K562 (cell line): ENCODE data around the gene SLC16A13.

Experiments
- HDAC2 ChIP-seq: fragments of 450-650 bp; IDR thresholded peaks from 2 replicates; pipeline ENCODE4 v1.6.1; 2016; ENCODE audit warnings: mild to moderate bottlenecking
- NFIC ChIP-seq: fragments of 450-650 bp; IDR thresholded peaks from 2 replicates; pipeline ENCODE4 v1.6.1; 2017; ENCODE audit warnings: mild to moderate bottlenecking, inconsistent platforms
- POLR2AphosphoS5 ChIP-seq: IDR thresholded peaks from 2 replicates; pipeline ENCODE4 v1.6.1; 2011; ENCODE audit warnings: mild to moderate bottlenecking, low read depth, low read length, moderate library complexity; ENCODE audit not compliant: control insufficient read depth, insufficient read depth
- PRMT5 ChIP-seq: sonication (generic); formaldehyde crosslinking; IDR thresholded peaks from 2 replicates; pipeline ENCODE4 v1.5.0; 2020; ENCODE audit warnings: missing genetic modification reagents
- RNF2 ChIP-seq: sonication (generic); IDR thresholded peaks from 2 replicates; pipeline ENCODE4 v1.6.1; 2016
- SUPT5H ChIP-seq: fragments of 450-650 bp; IDR thresholded peaks from 2 replicates; pipeline ENCODE4 v1.6.1; 2016
- TF ChIP-seq, protein P1 (sequence below), 3 experiments: IDR thresholded peaks in 2 of 3; conservative IDR thresholded peaks in 1 of 3; 2 replicates each; pipeline ENCODE4 v1.5.1; 2011 to 2012; ENCODE audit warnings: low read length in 3 of 3, mild to moderate bottlenecking in 3 of 3, control low read depth in 2 of 3, improper control_type of control experiment in 1 of 3, inconsistent platforms in 1 of 3, low read depth in 1 of 3, mixed read lengths in 1 of 3, moderate library complexity in 1 of 3; ENCODE audit not compliant: insufficient read depth in 2 of 3

DNA sequence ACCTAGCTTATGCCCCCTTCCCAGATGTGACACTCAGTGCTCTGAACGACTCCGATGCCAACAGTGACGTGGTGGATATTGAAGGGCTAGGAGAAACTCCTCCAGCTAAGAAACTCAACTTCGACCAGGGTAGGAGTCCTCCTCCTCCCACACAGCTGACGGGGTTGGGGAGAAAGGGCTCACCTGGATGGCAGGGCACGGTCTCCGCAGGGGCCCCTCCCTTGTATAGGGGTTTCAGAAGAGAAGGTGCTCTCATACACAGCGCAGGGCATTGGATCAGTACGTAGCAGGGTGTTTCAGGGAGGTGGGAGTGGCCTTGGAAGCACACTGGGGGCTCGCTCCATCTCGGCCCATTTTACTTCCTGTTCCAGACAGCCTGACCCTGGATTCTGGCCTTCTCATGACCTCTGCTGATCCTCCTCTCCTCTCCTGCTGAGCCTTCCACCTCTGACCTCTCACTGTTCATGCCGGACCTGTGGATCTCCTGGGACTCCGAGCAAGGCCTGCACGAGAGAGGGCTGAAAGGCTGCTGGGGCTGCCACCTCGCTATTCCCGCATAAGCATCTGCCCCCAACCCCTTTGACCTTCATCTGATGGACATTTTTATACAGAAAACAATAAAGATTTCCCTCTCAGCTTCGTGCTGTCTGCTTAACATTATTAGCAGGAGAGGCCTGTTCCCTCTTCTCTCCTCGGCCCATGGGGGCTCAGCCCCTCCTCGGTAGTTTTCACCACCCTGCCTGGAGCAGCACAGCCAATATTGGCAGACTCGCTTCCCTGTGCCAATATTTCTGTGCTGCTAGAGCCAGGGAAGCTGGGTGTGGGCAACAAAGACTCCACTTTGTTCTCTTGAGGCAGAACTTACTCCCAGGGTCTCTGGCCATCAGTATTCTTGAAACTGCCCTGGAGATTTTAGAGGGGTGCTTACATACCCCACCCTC, 18.7 kb upstream of the SLC16A13 start:
- TF ChIP-seq SUPT5H: no peak
- TF ChIP-seq PRMT5 (CRISPR knock-in tag): no peak
- no peak for TF ChIP-seq POLR2AphosphoS5
- no peak for TF ChIP-seq NFIC
- no peak for TF ChIP-seq RNF2
- TF ChIP-seq HDAC2: no peak
- TF ChIP-seq, protein P1, sequence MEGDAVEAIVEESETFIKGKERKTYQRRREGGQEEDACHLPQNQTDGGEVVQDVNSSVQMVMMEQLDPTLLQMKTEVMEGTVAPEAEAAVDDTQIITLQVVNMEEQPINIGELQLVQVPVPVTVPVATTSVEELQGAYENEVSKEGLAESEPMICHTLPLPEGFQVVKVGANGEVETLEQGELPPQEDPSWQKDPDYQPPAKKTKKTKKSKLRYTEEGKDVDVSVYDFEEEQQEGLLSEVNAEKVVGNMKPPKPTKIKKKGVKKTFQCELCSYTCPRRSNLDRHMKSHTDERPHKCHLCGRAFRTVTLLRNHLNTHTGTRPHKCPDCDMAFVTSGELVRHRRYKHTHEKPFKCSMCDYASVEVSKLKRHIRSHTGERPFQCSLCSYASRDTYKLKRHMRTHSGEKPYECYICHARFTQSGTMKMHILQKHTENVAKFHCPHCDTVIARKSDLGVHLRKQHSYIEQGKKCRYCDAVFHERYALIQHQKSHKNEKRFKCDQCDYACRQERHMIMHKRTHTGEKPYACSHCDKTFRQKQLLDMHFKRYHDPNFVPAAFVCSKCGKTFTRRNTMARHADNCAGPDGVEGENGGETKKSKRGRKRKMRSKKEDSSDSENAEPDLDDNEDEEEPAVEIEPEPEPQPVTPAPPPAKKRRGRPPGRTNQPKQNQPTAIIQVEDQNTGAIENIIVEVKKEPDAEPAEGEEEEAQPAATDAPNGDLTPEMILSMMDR (IDR thresholded peaks at IDR 0.05 in 2 of 3, conservative IDR thresholded peaks at IDR 0.05 in 1 of 3; ENCODE audit: insufficient read depth in 2 of 3, low read depth in 1 of 3, low read length in 3 of 3): no peak
